Loucy (cell line): Measurements from ENCODE around the gene PCDHGB4.

ENCODE experiments used
- H2AFZ ChIP-seq: fragments of 200-600 bp; sonication (generic); 2 replicates; pipeline ENCODE4 v1.6.0; 2016; ENCODE audit warnings: antibody characterized with exemption, mild to moderate bottlenecking, low read length, moderate library complexity
- H3F3A ChIP-seq: fragments of 200-600 bp; 2 replicates; pipeline ENCODE4 v1.6.0; 2016; ENCODE audit warnings: antibody characterized with exemption, low read depth, mild to moderate bottlenecking
- H3K27me3 ChIP-seq: fragments of 200-600 bp; sonication (generic); 2 replicates; pipeline ENCODE4 v1.6.1; 2014; ENCODE audit warnings: low read length, mild to moderate bottlenecking; ENCODE audit not compliant: insufficient read depth, poor library complexity, severe bottlenecking
- H3K36me3 ChIP-seq: fragments of 200-600 bp; sonication (generic); 2 replicates; pipeline ENCODE4 v1.6.1; 2016; ENCODE audit warnings: low read length; ENCODE audit not compliant: insufficient read depth
- H3K4me1 ChIP-seq: fragments of 200-600 bp; sonication (generic); 2 replicates; pipeline ENCODE4 v1.5.1; 2014; ENCODE audit warnings: low read length, mild to moderate bottlenecking; ENCODE audit not compliant: insufficient read depth, poor library complexity, severe bottlenecking
- H3K4me2 ChIP-seq: fragments of 200-600 bp; sonication (generic); 2 replicates; pipeline ENCODE4 v1.6.0; 2014; ENCODE audit warnings: antibody characterized with exemption, low read length, low read depth, mild to moderate bottlenecking; ENCODE audit not compliant: poor library complexity, severe bottlenecking
- H3K4me3 ChIP-seq: fragments of 200-600 bp; sonication (generic); 2 replicates; pipeline ENCODE4 v1.5.1; 2014; ENCODE audit warnings: low read length, mild to moderate bottlenecking, mixed read lengths; ENCODE audit not compliant: poor library complexity, severe bottlenecking
- H3K79me2 ChIP-seq: fragments of 200-600 bp; sonication (generic); 2 replicates; pipeline ENCODE4 v1.6.1; 2014; ENCODE audit warnings: low read length; ENCODE audit not compliant: insufficient read depth
- H3K9ac ChIP-seq: fragments of 200-600 bp; sonication (generic); 2 replicates; pipeline ENCODE4 v1.6.0; 2014; ENCODE audit warnings: mild to moderate bottlenecking, low read depth, low read length, moderate library complexity; ENCODE audit not compliant: poor library complexity, severe bottlenecking
- H3K9me2 ChIP-seq: fragments of 200-600 bp; sonication (generic); replicated peaks from 2 replicates; pipeline ENCODE4 v1.6.1; 2016; ENCODE audit warnings: low read depth, low read length, mixed read lengths
- H3K9me3 ChIP-seq: fragments of 200-600 bp; sonication (generic); 2 replicates; pipeline ENCODE4 v1.6.1; 2014; ENCODE audit warnings: mild to moderate bottlenecking, antibody characterized with exemption, low read length, low read depth; ENCODE audit not compliant: insufficient read depth
- H4K20me1 ChIP-seq: fragments of 200-600 bp; sonication (generic); 2 replicates; pipeline ENCODE4 v1.6.0; 2014; ENCODE audit warnings: antibody characterized with exemption, low read length, mild to moderate bottlenecking; ENCODE audit not compliant: insufficient read depth, poor library complexity, severe bottlenecking
- EZH2phosphoT487 ChIP-seq: fragments of 200-600 bp; IDR thresholded peaks from 2 replicates; pipeline ENCODE4 v1.6.1; 2018; ENCODE audit warnings: antibody characterized with exemption, mild to moderate bottlenecking, moderate library complexity, borderline replicate concordance
- TF ChIP-seq, protein P1 (sequence below): fragments of 200-600 bp; sonication (generic); conservative IDR thresholded peaks from 2 replicates; pipeline ENCODE4 v1.5.1; 2014; ENCODE audit warnings: mild to moderate bottlenecking, antibody characterized with exemption, low read length

Gene PCDHGB4

DNA sequence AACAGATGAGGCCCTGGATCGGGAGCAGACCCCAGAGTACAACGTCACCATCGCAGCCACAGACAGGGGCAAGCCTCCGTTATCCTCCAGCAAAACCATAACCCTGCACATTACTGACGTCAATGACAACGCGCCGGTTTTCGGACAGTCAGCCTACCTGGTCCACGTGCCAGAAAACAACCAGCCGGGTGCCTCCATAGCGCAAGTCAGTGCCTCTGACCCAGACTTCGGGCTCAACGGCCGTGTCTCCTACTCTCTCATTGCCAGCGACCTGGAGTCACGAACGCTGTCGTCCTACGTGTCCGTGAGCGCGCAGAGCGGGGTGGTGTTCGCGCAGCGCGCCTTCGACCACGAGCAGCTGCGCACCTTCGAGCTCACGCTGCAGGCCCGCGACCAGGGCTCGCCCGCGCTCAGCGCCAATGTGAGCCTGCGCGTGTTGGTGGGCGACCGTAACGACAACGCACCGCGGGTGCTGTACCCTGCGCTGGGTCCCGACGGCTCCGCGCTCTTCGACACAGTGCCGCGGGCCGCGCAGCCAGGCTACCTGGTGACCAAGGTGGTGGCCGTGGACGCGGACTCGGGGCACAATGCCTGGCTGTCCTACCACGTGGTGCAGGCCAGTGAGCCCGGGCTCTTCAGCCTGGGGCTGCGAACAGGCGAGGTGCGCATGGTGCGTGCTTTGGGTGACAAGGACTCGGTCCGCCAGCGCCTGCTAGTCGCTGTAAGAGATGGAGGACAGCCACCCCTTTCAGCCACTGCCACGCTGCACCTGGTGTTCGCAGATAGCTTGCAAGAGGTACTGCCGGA lies 31.8 kb downstream of the PCDHGB4 start:
- H2AFZ ChIP-seq, result no peak overlapping the region

DNA sequence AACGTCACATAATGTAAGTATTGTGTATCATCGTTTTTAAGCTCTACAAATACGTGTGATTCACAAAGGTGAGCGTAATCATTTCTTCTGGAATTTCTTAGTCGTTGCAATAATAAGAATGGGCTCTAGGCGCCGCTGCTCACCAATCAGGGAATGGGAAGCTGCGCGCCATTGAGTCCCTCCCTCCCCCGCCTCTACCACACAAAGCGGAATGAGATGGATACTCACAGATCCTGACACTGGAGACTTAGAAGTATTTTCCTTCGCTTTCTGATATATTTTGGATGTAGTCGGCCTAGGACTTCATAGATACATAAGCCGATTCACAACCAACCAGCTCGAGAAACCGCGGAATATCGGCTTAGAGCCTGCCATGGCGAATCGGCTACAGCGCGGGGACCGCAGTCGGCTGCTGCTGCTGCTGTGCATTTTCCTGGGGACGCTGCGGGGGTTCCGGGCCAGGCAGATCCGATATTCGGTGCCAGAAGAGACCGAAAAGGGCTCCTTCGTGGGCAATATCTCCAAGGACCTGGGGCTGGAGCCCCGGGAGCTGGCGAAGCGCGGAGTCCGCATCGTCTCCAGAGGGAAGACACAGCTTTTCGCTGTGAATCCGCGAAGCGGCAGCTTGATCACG lies 33.5 kb downstream of the PCDHGB4 start, which contains the start of gene PCDHGA11:
Gene PCDHGA11 (plus strand): TSS at position 197 of the 634 bp plus-strand sequence. CDS start 177 bp downstream, at position 374.
- Histone ChIP-seq H3K36me3 (no peaks in the 10 kb centered on the region), H3K9me3 (no peaks in the 10 kb centered on the region), H4K20me1 (no peaks in the 10 kb centered on the region), H3K4me2 (no peak within 1 kb of the TSS), H3K4me1 (no peaks in the 10 kb centered on the region), H3K9ac (no peak within 1 kb of the TSS), H3K4me3 (no peak within 1 kb of the TSS), H3K79me2 (no peaks in the 10 kb centered on the region), H3K27me3 (no peaks in the 10 kb centered on the region), H3K9me2 (no peaks in the 10 kb centered on the region), H3F3A (no peaks in the 10 kb centered on the region), H2AFZ (no peak within 1 kb of the TSS)
- TF ChIP-seq, protein P1, sequence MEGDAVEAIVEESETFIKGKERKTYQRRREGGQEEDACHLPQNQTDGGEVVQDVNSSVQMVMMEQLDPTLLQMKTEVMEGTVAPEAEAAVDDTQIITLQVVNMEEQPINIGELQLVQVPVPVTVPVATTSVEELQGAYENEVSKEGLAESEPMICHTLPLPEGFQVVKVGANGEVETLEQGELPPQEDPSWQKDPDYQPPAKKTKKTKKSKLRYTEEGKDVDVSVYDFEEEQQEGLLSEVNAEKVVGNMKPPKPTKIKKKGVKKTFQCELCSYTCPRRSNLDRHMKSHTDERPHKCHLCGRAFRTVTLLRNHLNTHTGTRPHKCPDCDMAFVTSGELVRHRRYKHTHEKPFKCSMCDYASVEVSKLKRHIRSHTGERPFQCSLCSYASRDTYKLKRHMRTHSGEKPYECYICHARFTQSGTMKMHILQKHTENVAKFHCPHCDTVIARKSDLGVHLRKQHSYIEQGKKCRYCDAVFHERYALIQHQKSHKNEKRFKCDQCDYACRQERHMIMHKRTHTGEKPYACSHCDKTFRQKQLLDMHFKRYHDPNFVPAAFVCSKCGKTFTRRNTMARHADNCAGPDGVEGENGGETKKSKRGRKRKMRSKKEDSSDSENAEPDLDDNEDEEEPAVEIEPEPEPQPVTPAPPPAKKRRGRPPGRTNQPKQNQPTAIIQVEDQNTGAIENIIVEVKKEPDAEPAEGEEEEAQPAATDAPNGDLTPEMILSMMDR, result peak; percentile 55
- TF ChIP-seq EZH2phosphoT487, result no peak

More for the DNA sequence above, 31.8 kb downstream of the PCDHGB4 start:
- H3F3A ChIP-seq, result no peaks in the 10 kb centered on the region
- no peak overlapping the region for H3K4me3 ChIP-seq
- H3K27me3 ChIP-seq, result no peaks in the 10 kb centered on the region
- no peak overlapping the region for H3K9ac ChIP-seq
- H4K20me1 ChIP-seq, result no peaks in the 10 kb centered on the region
- no peaks in the 10 kb centered on the region for H3K9me3 ChIP-seq
- H3K9me2 ChIP-seq, result no peaks in the 10 kb centered on the region
- TF ChIP-seq EZH2phosphoT487, result no peak
- TF ChIP-seq, protein P1, result no peak
- no peak overlapping the region for H3K4me2 ChIP-seq
- no peaks in the 10 kb centered on the region for H3K36me3 ChIP-seq
- H3K4me1 ChIP-seq, result no peaks in the 10 kb centered on the region
- no peaks in the 10 kb centered on the region for H3K79me2 ChIP-seq

DNA sequence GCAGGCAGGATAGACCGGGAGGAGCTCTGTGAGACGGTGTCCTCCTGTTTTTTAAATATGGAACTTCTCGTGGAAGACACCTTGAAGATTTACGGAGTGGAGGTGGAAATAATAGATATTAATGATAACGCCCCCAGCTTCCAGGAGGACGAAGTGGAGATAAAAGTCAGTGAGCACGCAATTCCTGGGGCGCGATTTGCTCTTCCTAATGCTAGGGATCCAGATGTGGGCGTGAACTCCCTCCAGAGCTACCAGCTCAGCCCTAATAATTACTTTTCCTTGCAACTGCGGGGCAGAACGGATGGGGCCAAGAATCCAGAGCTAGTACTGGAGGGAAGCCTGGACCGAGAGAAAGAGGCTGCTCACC lies 34.0 kb downstream of the PCDHGB4 start:
- Histone ChIP-seq H3K4me3 (no peak overlapping the region), H3K4me1 (no peaks in the 10 kb centered on the region), H3K4me2 (no peak overlapping the region), H3K9me3 (no peaks in the 10 kb centered on the region), H2AFZ (no peak overlapping the region), H3K27me3 (no peaks in the 10 kb centered on the region), H4K20me1 (no peaks in the 10 kb centered on the region), H3K9me2 (no peaks in the 10 kb centered on the region), H3K9ac (no peak overlapping the region), H3K79me2 (no peaks in the 10 kb centered on the region), H3K36me3 (no peaks in the 10 kb centered on the region), H3F3A (no peaks in the 10 kb centered on the region)
- TF ChIP-seq EZH2phosphoT487, result no peak
- TF ChIP-seq, protein P1, result no peak
